HG02943 (cell line): ENCODE measurements around the gene FXYD7.
"Not testable (repeated sequence)": the region's sequence is repeated elsewhere in the genome, so short reads cannot be mapped to it uniquely, and the experiment has no call there.

Experiments used
- ATAC-seq: cut with Tn5 transposase; IDR thresholded peaks from one replicate; pipeline ENCODE4 v1.9.1; 2021; ENCODE audit warnings: mild to moderate bottlenecking, low read depth, moderate library complexity; ENCODE audit not compliant: unreplicated experiment

FXYD7 gene

DNA sequence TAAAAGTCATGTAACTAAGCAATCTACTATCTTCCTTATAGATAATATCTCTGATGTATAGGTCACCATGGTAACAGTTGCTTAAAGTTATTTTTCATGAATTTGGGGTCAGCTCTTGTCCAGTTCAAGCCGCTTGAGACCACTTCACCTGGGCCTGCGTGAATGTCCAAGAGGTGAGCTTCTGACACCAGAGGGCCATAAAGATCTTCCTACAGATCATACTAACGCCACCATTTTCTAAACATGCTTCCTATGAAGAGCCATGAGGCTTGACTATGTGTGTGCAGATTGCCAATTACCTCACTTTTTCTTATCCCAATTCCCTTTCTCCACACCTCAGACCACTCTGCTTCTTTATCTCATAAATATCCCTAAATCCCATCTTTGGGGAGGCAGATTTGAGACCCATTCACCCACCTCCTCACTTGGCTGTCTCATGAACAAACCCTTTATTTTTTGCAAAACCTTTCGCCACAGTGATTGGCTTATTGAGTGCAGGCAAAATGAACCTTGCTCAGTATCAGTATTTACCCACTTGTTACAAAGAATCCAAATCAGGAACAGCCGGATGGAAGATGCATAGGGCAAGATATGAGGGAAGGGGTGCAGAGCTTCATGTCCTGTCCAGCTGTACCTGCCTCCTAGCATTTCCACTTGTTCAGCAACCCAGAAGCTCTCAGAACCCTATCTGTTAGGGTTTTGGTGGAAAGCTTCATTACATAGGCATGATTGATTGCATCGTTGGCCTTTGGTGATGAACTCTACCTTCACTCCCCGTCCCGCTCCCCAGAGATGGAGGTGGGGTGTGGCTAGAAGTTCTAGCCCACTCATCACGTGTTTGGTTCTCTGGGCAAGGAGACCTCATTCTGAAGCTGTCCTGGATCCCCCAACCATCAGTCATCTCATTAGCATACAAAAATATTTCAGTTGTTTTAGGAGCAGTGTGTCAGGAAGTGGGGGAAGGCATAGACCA is 51.2 kb downstream of the FXYD7 start:
- ATAC-seq = no peak

GRCh38 chr19:35195830-35196229 is 52.8 kb downstream of the FXYD7 start:
- ATAC-seq = no peak

DNA sequence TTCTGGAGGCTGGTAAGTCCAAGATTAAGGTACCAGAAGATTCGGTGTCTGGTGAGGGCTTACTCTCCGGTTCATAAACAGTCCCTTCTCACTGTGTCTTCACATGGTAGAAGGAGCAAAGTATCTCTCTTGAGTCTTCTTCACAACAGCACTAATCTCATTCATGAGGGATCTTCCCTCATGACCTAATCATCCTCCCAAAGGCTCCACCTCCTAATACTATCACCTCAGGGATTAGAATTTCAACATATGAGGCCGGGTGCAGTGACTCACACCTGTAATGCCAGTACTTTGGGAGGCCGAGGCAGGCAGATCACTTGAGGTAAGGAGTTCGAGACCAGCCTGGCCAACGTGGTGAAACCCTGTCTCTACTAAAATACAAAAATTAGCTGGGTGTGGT is 53.8 kb downstream of the FXYD7 start:
- ATAC-seq = not testable (repeated sequence)

DNA sequence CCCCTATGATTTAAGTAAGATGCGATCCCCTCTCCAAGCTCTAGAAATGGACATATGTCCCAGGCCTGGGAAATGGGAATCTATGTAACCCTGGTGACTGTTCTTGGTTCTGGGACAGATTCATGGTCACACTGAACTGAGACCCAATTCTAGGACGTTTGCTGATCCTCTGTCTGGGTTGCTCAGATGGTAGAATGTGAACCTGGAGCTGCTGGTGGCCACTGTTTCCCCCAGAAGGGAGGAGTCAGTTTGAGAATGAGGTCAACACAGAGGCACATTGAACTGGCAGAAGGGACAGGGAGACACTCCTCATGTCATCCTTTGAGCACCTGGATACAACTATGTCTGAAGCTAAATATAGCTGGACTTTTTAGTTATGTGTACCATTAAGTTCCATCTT is 56.4 kb downstream of the FXYD7 start:
- no peak for ATAC-seq

DNA sequence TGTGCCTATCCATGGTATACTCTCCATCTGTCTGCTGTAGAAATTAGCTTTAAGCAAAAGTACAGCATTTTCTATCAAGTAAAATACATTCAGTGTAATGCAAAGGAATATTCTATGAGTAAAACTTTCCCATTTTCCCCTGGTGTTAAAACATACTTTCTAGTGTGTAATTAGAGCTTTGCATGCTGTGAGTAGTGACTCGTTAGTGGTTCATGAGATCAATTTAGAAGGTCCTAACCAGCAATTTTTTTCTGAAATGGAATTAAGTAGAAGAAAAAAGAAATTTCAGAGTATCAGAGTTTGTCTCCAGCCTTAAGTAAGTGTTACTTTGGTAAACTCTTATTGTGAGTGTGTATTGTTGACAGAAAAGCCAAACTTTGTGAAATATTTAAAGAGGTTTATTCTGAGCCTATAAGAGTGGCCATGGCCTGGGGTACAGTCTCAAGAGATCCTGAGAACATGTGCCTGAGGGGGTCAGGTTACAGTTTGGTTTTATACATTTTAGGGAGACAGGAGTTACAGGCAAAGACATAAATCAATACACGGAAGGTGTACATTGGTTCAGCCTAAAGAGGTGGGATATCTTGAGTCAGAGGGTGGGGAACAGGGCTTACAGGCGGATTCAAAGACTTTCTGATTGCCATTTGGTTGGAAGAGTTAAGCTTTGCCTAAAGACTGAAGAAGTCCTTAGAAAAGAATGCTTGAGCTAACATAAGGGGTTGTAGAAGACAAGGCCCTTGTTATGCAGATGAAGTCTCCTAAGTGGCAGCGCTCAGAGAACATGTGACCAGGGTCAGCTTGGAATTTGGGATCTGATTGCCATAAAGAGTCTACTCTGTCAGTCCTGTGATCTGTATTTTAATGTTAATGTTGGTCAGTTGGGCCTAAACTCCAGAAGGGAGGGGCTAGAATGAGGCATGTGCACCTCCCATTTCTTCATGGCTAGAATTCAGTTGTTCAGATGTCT is 60.0 kb downstream of the FXYD7 start:
- ATAC-seq = no peak
